Measurements from ENCODE around the gene AGPS. TPM values are rescaled to one million over a fixed set of nuclear protein-coding genes. Genes with fewer than 3 reads are reported as not detected.

Gene AGPS
- total RNA-seq, 1 experiment from 2014 or later, result 46.7 TPM

- Histone ChIP-seq H3K27ac (ENCODE audit: low read depth, low read length, poor library complexity, severe bottlenecking) (no peak overlapping the region), H3K9me3 (ENCODE audit: low read depth, low read length, poor library complexity, severe bottlenecking) (no peaks in the 10 kb centered on the region), H3K27me3 (replicated peaks; ENCODE audit: insufficient read depth, low read depth, low read length, poor library complexity) (no peaks in the 10 kb centered on the region), H3K36me3 (ENCODE audit: insufficient read depth, low read length, poor library complexity, severe bottlenecking) (no peaks in the 10 kb centered on the region), H3K4me3 (ENCODE audit: low read depth, low read length, poor library complexity, severe bottlenecking) (no peak overlapping the region), H3K4me1 (ENCODE audit: insufficient read depth, low read length, poor library complexity, severe bottlenecking) (no peaks in the 10 kb centered on the region)
- TF ChIP-seq, protein P1, sequence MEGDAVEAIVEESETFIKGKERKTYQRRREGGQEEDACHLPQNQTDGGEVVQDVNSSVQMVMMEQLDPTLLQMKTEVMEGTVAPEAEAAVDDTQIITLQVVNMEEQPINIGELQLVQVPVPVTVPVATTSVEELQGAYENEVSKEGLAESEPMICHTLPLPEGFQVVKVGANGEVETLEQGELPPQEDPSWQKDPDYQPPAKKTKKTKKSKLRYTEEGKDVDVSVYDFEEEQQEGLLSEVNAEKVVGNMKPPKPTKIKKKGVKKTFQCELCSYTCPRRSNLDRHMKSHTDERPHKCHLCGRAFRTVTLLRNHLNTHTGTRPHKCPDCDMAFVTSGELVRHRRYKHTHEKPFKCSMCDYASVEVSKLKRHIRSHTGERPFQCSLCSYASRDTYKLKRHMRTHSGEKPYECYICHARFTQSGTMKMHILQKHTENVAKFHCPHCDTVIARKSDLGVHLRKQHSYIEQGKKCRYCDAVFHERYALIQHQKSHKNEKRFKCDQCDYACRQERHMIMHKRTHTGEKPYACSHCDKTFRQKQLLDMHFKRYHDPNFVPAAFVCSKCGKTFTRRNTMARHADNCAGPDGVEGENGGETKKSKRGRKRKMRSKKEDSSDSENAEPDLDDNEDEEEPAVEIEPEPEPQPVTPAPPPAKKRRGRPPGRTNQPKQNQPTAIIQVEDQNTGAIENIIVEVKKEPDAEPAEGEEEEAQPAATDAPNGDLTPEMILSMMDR (conservative IDR thresholded peaks at IDR 0.05; ENCODE audit: low read depth, low read length), result no peak
- TF ChIP-seq EZH2 (IDR thresholded peaks at IDR 0.05; ENCODE audit: borderline replicate concordance, low read depth, low read length, poor library complexity, severe bottlenecking), result no peak
- DNase-seq (ENCODE audit: low spot score), result no peak
- POLR2A ChIA-PET (ENCODE audit: low non-redundant PET), result no interaction called here
- intact Hi-C loops (cut with micrococcal nuclease; ENCODE audit: unreplicated experiment), result no loop called here
- no TSS peak for BruUV-seq (replicated peaks)
- CTCF ChIA-PET, result no interaction called here
Observed at GRCh38 chr2:177531706-177532105, 139.1 kb downstream of the AGPS start.

GRCh38 chr2:177532567-177532966 is 140.0 kb downstream of the AGPS start:
- TF ChIP-seq, protein P1 (conservative IDR thresholded peaks at IDR 0.05; ENCODE audit: low read depth, low read length), result no peak
- DNase-seq (ENCODE audit: low spot score), result no peak
- H3K27me3 ChIP-seq (replicated peaks; ENCODE audit: insufficient read depth, low read depth, low read length, poor library complexity), result no peaks in the 10 kb centered on the region
- no peak overlapping the region for H3K27ac ChIP-seq (ENCODE audit: low read depth, low read length, poor library complexity, severe bottlenecking)
- H3K4me1 ChIP-seq (ENCODE audit: insufficient read depth, low read length, poor library complexity, severe bottlenecking), result peaks cover 7% of the 10 kb centered on the region
- ChIA-PET CTCF (no interaction called here), POLR2A (ENCODE audit: low non-redundant PET) (no interaction called here)
- H3K36me3 ChIP-seq (ENCODE audit: insufficient read depth, low read length, poor library complexity, severe bottlenecking), result no peaks in the 10 kb centered on the region
- no peaks in the 10 kb centered on the region for H3K9me3 ChIP-seq (ENCODE audit: low read depth, low read length, poor library complexity, severe bottlenecking)
- intact Hi-C loops (cut with micrococcal nuclease; ENCODE audit: unreplicated experiment), result no loop called here
- no TSS peak for BruUV-seq (replicated peaks)
- H3K4me3 ChIP-seq (ENCODE audit: low read depth, low read length, poor library complexity, severe bottlenecking), result no peak overlapping the region

DNA sequence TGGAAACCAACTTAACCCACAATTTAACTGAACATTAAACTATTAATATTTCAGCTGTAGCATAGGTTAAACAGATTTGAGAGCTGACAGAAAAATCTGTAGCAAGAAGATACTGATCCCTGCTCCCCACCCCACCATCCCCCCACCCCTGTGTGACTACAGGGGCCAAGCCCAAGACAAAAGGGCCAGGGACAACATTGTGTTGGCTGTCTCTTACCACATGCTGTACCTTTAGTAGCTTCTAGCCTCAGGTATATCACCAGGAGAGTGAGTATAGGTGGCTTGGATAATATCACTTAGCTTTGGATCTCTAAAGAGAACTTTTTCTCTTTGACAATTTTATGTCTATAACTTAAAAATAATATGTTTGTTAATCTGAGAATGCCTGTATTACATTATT is 140.7 kb downstream of the AGPS start:
- intact Hi-C loops (cut with micrococcal nuclease; ENCODE audit: unreplicated experiment), result no loop called here
- Histone ChIP-seq H3K4me3 (ENCODE audit: low read depth, low read length, poor library complexity, severe bottlenecking) (no peak overlapping the region), H3K27me3 (replicated peaks; ENCODE audit: insufficient read depth, low read depth, low read length, poor library complexity) (no peaks in the 10 kb centered on the region), H3K4me1 (ENCODE audit: insufficient read depth, low read length, poor library complexity, severe bottlenecking) (peaks cover 13% of the 10 kb centered on the region), H3K36me3 (ENCODE audit: insufficient read depth, low read length, poor library complexity, severe bottlenecking) (no peaks in the 10 kb centered on the region), H3K27ac (ENCODE audit: low read depth, low read length, poor library complexity, severe bottlenecking) (no peak overlapping the region), H3K9me3 (ENCODE audit: low read depth, low read length, poor library complexity, severe bottlenecking) (no peaks in the 10 kb centered on the region)
- no peak for DNase-seq (ENCODE audit: low spot score)
- no TSS peak for BruUV-seq (replicated peaks)
- CTCF ChIA-PET, result no interaction called here
- POLR2A ChIA-PET (ENCODE audit: low non-redundant PET), result no interaction called here
- TF ChIP-seq, protein P1 (conservative IDR thresholded peaks at IDR 0.05; ENCODE audit: low read depth, low read length), result no peak
